ENCODE measurements around the gene OR1G1.
"Not testable (repeated sequence)": the region's sequence is repeated elsewhere in the genome, so short reads cannot be mapped to it uniquely, and the experiment has no call there.

OR1G1 gene

DNA sequence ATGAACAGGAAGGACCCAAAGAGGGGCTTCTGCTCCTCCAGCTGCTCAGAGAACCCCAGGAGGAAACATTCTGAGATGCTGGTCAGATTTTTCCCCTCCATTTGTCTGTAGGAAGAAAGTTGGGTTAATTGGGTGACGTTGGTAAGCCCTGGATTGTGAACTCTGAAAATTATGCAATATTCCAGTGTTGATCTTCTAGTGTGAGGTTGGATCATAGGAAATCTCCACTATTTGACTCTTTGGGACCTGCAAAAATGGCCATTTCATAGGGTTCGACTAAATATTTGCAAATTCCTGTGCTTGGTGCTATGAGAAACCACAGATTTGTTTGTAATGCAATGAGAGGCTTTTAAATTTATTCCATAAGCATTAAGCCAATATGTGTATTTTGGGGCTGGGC lies at the start of gene OR1G1:
Gene OR1G1, minus strand, starts transcription at position 101 of the 400 bp plus-strand sequence. Its CDS starts 0 bp downstream, at position 101.
- peaks cover 48% of the 10 kb centered on the region for H3K27me3 Mint-ChIP-seq
- H3K4me1 Mint-ChIP-seq (ENCODE audit: low read depth): no peaks in the 10 kb centered on the region
- no peak within 1 kb of the TSS for H3K4me3 Mint-ChIP-seq
- H3K9me3 Mint-ChIP-seq: no peaks in the 10 kb centered on the region
- no peak for DNase-seq
- H3K27ac Mint-ChIP-seq: no peak within 1 kb of the TSS
- H3K36me3 Mint-ChIP-seq (ENCODE audit: low read depth): no peaks in the 10 kb centered on the region

DNA sequence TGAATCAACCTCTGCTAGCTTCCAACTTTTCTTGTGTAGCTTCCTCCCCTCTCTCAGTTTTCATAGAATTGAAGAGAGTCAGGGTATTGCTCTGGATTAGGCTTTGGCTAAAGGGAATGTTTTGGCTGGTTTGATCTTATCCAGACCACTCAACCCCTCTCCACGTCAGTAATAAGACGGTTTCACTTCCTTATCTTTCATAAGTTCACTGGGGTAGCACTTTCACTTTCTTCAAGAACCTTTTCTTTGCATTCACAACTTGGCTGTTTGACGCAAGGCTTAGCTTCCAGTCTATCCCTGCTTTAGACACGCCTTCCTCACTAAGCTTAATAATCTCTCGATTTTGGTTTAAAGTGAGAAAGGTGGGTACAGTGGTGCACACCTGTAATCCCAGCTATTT lies 40.2 kb upstream of the OR1G1 start:
- Mint-ChIP-seq H3K4me3 (no peak overlapping the region), H3K27me3 (peaks cover 28% of the 10 kb centered on the region), H3K27ac (no peak overlapping the region)

DNA sequence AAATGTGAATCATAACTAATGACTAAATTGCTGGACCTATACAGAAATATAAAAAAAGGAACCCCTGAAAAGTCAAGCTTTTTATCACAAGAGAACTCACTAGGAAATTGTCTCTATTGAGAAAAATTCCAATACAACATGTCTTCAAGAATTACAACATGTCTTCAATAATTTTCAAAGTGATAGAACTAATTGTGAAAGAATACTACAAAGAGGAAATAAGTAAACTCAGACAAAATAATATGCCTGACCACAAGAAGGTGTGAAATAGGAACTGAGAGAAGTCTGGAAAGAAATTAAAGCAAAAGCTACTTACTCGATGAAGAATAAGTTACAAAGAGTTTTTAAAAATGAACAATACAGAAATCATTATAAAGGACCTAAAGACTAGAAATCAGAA lies 29.9 kb upstream of the OR1G1 start:
- DNase-seq: no peak
- no peaks in the 10 kb centered on the region for H3K4me1 Mint-ChIP-seq (ENCODE audit: low read depth)
- H3K4me3 Mint-ChIP-seq: no peak overlapping the region
- no peak overlapping the region for H3K27ac Mint-ChIP-seq
- no peaks in the 10 kb centered on the region for H3K9me3 Mint-ChIP-seq
- H3K36me3 Mint-ChIP-seq (ENCODE audit: low read depth): no peaks in the 10 kb centered on the region
- H3K27me3 Mint-ChIP-seq: peaks cover 46% of the 10 kb centered on the region

More for the DNA sequence above, 40.2 kb upstream of the OR1G1 start:
- DNase-seq: no peak
- no peaks in the 10 kb centered on the region for H3K36me3 Mint-ChIP-seq (ENCODE audit: low read depth)
- H3K9me3 Mint-ChIP-seq: peaks cover 7% of the 10 kb centered on the region
- H3K4me1 Mint-ChIP-seq (ENCODE audit: low read depth): no peaks in the 10 kb centered on the region

DNA sequence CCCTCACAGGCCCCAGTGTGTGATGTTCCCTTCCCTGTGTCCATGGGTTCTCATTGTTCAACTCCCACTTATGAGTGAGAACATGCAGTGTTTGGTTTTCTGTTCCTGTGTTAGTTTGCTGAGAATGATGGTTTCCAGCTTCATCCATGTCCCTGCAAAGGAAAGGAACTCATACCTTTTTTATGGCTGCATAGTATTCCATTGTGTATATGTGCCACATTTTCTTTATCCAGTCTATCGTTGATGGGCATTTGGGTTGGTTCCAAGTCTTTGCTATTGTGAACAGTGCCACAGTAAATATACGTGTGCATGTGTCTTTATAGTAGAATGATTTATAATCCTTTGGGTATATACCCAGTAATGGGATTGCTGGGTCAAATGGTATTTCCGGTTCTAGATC lies 10.1 kb upstream of the OR1G1 start:
- not testable (repeated sequence) for H3K36me3 Mint-ChIP-seq (ENCODE audit: low read depth); DNase-seq; H3K4me1 Mint-ChIP-seq (ENCODE audit: low read depth); H3K9me3 Mint-ChIP-seq; H3K27ac Mint-ChIP-seq; H3K4me3 Mint-ChIP-seq
- H3K27me3 Mint-ChIP-seq: peaks cover 21% of the 10 kb centered on the region

DNA sequence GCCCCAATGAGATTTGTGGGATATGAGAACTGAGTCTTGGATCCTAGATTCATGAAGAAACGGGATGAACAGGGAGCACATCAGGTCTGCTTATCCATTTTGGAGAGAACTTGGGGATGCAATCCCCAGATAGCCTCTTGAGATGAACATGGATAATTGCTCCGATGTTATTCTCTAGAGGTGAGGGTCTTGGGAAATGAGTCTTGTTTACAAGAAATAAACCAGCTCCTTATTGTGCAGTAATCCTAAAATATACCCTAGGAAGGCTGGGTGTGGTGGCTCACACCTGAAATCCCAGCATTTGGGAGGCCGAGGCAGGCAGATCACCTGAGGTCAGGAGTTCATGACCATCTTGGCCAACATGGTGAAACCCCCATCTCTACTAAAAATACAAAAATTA lies 23.0 kb downstream of the OR1G1 start, which contains the start of gene OR1D2:
Gene OR1D2, minus strand, starts transcription at position 101 of the 400 bp plus-strand sequence. CDS start 11,426 bp downstream, outside the sequence.
- H3K4me3 Mint-ChIP-seq: no peak within 1 kb of the TSS
- DNase-seq: no peak
- H3K36me3 Mint-ChIP-seq (ENCODE audit: low read depth): no peaks in the 10 kb centered on the region
- peaks cover 5% of the 10 kb centered on the region for H3K27me3 Mint-ChIP-seq
- H3K4me1 Mint-ChIP-seq (ENCODE audit: low read depth): no peaks in the 10 kb centered on the region
- peaks cover 24% of the 10 kb centered on the region for H3K9me3 Mint-ChIP-seq
- no peak within 1 kb of the TSS for H3K27ac Mint-ChIP-seq
